Hematopoietic multipotent progenitor cell (in vitro differentiated cells): ENCODE data around the gene TMEM81. TPM values are rescaled to one million over a fixed set of nuclear protein-coding genes. Genes with fewer than 3 reads are reported as not detected.
A peak's percentile ranks its signal among the peaks of the same experiment; 100 is the strongest.

Experiments used
- DNase-seq, 3 donors: peaks; one replicate each; pipeline ENCODE4 v3.0.0-alpha.2; 2011 to 2015; ENCODE audit warnings: low read depth in 2 of 3, low spot score in 2 of 3
- total RNA-seq: library from RNA; depleted of rRNA; stranded (reverse); fragments of >200 nt; gene quantifications from one replicate; pipeline ENCODE4 v1.2.3, GENCODE V29; 2012

Gene TMEM81, protein sequence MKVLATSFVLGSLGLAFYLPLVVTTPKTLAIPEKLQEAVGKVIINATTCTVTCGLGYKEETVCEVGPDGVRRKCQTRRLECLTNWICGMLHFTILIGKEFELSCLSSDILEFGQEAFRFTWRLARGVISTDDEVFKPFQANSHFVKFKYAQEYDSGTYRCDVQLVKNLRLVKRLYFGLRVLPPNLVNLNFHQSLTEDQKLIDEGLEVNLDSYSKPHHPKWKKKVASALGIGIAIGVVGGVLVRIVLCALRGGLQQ
- 0.54 TPM for total RNA-seq

- no peak for DNase-seq
These were observed at the start of gene TMEM81 for GRCh38 chr1:205084360-205084759. TMEM81 (minus strand) TSS chr1:205084460; CDS start chr1:205084320, 140 bp downstream.

GRCh38 chr1:205133287-205133686 lies 49.0 kb upstream of the TMEM81 start:
- DNase-seq, result no peak

DNA sequence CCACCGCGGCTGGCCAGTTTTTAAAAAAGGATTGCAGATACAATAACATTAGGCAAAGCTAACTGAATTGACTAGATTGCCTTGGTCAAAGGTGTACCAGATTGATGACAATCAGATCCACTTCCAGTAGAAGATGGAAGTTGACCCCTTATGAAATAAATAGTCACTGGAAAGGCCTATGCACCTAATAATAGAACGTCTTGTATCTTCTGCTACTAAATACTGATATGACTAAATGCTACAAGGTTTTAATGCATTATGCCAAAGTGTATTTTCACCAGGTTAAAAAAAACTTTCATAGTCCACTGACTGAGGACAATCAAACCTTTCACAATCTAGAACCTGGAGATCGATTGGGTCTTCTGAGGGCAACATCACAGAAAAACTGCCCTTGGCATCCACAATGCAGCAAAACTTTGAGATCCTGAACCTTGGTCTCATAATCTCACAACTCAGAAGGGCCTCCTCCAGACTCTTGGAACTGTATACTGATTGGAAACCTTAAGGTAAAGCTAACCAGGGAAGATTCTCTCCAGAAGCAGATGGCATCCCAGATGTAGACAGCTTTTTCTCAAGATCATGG lies 45.3 kb upstream of the TMEM81 start:
- no peak for DNase-seq

DNA sequence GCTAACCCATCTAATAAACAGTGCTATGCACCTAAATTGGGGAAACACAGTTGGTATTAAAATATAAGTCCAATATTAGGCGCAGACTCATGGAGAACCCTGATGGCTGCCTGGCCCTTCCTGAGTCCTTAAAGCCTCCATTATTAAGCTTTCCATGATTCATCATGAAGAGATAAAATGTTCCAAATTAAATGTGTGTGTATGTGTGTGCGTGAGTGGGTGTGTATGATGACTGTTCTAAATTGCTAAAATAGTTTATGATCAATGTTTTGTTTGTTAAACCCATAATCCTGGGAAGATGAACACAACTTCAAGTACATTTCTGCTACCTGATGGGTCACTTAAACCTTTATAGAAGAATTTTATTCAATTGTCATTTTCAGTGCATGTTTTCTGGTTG lies 43.8 kb upstream of the TMEM81 start:
- DNase-seq, result no peak

DNA sequence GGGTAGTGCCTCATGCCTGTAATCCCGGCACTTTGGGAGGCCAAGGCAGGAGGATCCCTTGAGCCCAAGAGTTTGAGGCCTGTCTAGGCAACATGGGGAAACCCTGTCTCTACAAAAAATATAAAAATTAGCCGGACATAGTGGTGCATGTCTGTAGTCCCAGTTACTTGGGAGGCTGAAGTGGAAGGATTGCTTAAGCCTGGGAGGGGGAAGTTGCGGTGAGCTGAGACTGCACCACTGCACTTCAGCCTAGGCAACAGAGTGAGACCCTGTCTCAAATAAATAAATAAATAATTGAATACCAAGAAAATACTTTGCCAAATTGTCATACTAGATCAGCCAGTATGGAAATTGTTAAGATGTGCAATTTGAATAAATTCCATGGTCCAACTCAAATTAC lies 43.4 kb upstream of the TMEM81 start:
- no peak for DNase-seq

DNA sequence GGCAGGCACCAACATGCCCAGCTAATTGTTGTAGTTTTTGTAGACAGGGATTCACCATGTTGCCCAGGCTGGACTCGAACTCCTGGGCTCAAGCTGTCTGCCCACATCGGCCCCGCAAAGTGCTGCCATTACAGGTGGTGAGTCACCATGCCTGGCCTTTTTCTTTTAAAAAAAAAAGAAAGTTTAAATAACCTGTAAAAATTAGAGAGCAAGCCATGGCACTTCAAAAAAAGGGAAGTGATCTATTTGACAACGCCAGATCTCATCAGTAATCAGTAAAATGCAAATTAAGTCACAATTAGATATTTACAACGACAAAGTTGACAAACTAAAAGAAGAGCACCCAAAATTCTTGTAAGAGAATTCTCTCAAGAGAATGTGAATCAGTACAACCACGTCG lies 40.5 kb upstream of the TMEM81 start:
- DNase-seq, result peak in 1 of 3 donors; percentile 7

GRCh38 chr1:205122489-205122882 lies 38.2 kb upstream of the TMEM81 start:
- no peak for DNase-seq

- DNase-seq, result peak; percentile 92 to 98 (median 98)
These were observed 37.6 kb upstream of the TMEM81 start, which contains the start of gene RBBP5 for GRCh38 chr1:205121660-205122488. RBBP5 (minus strand) TSS chr1:205121978; CDS start chr1:205121873, 105 bp downstream.

DNA sequence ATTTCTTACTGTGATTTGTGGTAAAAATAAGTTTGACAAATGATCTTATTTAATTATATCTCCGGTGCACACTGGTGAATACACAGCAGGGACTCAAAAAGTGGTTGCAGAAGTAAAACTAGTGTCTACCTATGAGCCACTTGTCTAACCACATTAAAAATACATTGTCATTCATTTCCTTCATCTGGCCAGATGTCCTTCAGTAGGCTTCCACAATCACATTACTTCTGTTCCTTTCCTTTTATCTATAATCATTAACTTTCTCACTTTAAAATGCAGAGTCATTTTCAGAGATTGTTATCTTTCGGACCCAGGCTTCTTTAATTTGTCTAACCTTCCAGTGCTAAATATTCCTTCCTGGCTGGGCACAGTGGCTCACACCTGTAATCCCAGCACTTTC lies 34.5 kb upstream of the TMEM81 start:
- DNase-seq, result peak in 2 of 3 donors; percentile 34 to 50

GRCh38 chr1:205111354-205111753 lies 27.1 kb upstream of the TMEM81 start:
- DNase-seq, result no peak

DNA sequence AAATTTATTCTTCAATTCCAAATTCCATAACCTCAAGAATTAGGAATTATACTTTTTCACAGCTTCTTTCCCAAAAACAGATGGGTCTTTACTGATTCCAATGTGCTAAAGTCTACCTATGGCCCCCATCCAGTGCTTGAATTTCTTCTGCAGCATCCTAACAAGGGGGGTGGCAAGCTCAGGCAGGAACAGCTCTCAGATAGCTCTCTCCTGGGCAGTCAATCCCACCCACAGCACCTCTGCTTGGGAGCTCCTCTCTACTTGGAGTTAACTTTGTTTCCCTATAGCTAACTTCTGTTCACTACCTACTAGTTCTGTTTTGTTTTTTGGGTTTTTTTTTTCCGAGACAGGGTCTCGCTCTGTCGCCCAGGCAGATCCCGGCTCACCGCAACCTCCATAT lies 25.5 kb upstream of the TMEM81 start:
- DNase-seq, result no peak

DNA sequence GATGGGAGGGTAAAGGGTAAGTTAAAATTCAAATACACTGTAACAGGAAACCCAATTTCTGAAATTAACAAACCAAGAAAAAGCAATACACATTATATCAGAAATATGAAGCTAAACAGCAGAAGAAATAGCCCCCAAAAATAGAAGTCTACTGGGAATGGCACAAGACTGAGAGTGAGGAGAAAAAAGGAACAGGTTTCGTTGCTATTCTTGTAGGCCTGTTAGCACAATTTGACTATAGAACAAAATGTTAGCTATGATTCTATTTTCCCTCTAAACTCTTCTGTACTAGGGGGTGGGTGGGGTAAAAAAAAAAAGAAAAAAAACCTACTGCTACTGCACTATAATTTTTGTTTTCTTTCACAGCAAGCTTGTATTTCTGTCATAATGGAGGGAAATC lies 25.0 kb upstream of the TMEM81 start:
- no peak for DNase-seq

DNA sequence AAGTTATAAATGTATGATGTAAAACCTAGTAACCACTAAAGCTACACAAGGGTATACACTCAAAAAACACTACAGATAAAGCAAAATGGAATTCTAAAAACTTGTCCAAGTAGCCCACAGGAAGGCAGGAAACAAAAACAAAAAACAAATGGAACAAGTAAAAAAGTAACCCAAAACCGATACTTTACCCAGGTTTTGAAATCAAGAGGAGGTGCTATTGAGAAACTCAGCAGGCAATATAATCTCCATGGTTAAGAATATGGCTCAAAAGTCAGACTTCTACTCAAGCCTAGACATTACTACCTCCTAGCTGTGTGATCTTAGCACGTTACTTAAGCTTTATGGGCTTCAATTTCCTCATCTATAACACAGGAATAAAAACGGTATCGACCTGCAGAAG lies 24.2 kb upstream of the TMEM81 start:
- DNase-seq, result no peak

GRCh38 chr1:205107327-205107726 lies 23.1 kb upstream of the TMEM81 start:
- DNase-seq, result no peak

DNA sequence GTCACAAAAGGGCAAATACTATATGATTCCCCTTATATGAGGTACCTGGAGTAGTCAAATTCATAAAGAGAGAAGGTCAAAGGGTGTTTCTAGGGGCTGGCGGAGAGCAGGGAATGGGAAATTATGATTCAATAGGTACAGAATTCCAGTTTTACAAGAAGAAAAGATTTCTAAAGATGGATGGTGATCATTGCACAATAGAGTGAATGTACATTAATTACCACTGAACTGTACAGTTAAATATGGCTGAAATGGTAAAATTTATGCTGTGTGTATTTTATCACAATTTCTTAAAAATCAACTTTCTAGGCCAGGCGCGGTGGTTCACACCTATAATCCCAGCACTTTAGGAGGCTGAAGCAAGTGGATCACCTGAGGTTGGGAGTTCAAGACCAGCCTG lies 18.1 kb upstream of the TMEM81 start:
- no peak for DNase-seq

DNA sequence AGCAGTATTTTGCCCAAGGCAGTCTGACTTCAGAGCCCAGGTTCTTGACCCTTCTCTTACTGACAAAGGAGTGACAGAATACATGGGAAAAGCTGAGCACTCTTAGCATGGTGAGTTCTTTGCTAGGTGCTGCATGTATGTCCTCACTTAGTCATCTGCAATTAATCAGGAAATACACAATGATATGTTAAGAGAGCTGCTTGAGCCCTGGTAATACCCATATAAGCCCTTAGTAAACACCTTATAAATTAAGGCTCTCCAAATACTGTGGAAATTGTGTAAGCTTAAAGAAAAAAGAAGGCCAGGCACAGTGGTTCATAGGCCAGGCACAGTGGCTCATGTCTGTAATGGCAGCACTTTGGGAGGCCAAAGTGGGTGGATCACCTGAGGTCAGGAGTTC lies 14.0 kb upstream of the TMEM81 start:
- no peak for DNase-seq

GRCh38 chr1:205095422-205095821 lies 11.2 kb upstream of the TMEM81 start:
- no peak for DNase-seq

DNA sequence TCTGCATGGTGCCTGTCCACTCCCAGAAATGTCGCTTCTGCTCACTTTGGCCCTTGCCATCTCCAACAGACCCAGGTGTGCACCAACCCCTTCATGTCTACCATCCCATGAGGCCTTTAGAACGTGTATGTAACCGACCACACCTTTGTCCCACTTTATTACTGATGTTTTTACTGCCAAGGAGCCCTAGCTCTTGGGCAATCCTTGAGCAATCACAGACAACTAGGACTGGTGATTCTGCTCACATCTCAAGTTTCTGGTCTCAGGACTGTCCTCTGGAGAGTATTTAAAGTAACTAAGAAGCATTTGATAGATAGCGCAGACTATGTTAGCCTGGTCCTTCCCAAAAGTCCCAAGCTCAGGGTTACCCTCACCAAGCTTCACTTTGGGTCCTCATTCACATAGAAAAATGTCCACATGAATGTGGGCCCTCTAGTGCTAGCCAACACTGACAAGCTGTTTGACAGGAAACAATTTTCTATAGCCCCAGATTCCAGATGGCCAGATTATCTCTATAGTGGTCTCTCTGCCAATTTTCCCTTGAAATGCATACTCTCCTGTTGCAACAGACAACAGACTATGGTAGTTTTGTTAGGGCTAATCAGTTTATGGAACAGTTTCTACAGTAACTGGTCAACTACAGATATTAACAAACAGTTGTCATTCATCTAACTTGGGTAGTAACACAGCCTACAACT lies 6.9 kb upstream of the TMEM81 start:
- no peak for DNase-seq

- no peak for DNase-seq
These were observed 4.1 kb upstream of the TMEM81 start for GRCh38 chr1:205088341-205088740.

DNA sequence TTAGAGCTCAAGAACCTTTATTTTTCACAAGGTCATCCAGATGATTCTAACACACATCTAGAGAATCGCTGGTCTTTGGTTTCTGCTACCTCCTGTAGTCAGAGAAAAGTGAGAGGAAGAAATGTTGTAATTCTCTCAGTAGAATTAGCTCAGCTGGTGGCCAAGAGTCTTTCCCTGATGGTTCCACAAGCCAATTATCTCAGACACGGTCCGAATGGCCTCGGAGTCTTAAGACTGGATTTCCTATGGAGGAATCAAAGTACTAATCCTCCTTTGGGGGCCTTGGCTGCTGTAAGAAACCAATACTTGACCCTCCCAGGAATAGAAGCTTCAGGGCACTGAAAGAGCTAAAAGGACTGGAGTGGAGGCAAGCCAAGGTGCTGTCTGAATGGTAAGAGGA lies 1.8 kb downstream of the TMEM81 start:
- DNase-seq, result no peak

DNA sequence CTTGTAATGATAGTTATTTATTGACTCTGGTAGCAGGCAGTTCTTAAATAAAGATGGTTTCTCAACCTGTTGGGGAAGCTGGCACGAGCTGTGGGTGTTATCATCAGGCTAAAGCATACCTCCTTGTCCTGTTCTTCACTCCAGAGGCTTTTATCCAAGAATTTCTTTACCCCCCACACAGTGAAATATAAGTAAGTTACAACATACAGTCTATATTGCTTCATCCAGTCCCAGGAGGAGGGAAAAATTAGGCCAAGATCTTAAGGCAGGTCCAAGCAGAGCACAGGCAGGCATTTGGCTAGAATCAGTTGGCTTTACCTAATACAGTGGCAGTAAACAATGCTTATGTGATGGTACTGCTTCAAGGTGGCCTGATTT lies 6.3 kb downstream of the TMEM81 start:
- no peak for DNase-seq
